CD4-positive, CD25-positive, alpha-beta regulatory T cell (primary cell): Measurements from ENCODE around the gene HOXC9. TPM values are rescaled to one million over a fixed set of nuclear protein-coding genes. Genes with fewer than 3 reads are reported as not detected.
A peak's percentile ranks its signal among the peaks of the same experiment; 100 is the strongest.

Experiments used
- ATAC-seq, 2 donors: fragments of 150-1000 bp; cut with Tn5 transposase; one replicate each; pipeline ENCODE4 v1.10.0; 2021; ENCODE audit warnings: low read depth in 2 of 2, moderate number of reproducible peaks in 2 of 2, moderate library complexity in 1 of 2
- DNase-seq, 3 donors: peaks; one replicate each; pipeline versions ENCODE4 v3.0.0 to v3.0.0-alpha.2; 2012 to 2022; ENCODE audit warnings: mixed read lengths in 1 of 3
- H3K27ac ChIP-seq: one replicate; pipeline ENCODE4 v1.7.0; 2013; ENCODE audit warnings: mild to moderate bottlenecking, low read length; ENCODE audit not compliant: insufficient read depth, poor library complexity, severe bottlenecking
- H3K27me3 ChIP-seq: one replicate; pipeline ENCODE4 v1.7.0; 2013; ENCODE audit warnings: low read length; ENCODE audit not compliant: control insufficient read depth, insufficient read depth
- H3K36me3 ChIP-seq: one replicate; pipeline ENCODE4 v1.7.0; 2013; ENCODE audit warnings: mild to moderate bottlenecking, low read length, moderate library complexity; ENCODE audit not compliant: control insufficient read depth, insufficient read depth
- H3K4me1 ChIP-seq: 2 replicates; pipeline ENCODE4 v1.7.0; 2013; ENCODE audit warnings: mild to moderate bottlenecking, low read length; ENCODE audit not compliant: insufficient read depth, control insufficient read depth, poor library complexity, severe bottlenecking
- H3K4me3 ChIP-seq: one replicate; pipeline ENCODE4 v1.7.0; 2013; ENCODE audit warnings: low read depth, mild to moderate bottlenecking, low read length, moderate library complexity
- H3K9me3 ChIP-seq, 2 experiments: 1 replicate in 1 of 2; 2 replicates in 1 of 2; pipeline ENCODE4 v1.7.0; 2013; ENCODE audit warnings: low read length in 2 of 2, mild to moderate bottlenecking in 1 of 2, moderate library complexity in 1 of 2; ENCODE audit not compliant: control insufficient read depth in 2 of 2
- H3K27ac Mint-ChIP-seq, 3 donors: one replicate each; pipeline ENCODE4 v1.8.0; 2020 to 2022; ENCODE audit warnings: mild to moderate bottlenecking in 3 of 3, mixed read lengths in 3 of 3, moderate library complexity in 2 of 3
- H3K27me3 Mint-ChIP-seq: one replicate; pipeline ENCODE4 v1.8.0; 2022; ENCODE audit warnings: mild to moderate bottlenecking, mixed read lengths
- H3K36me3 Mint-ChIP-seq: one replicate; pipeline ENCODE4 v1.8.0; 2020; ENCODE audit warnings: mixed read lengths
- H3K4me1 Mint-ChIP-seq, 4 donors: one replicate each; pipeline ENCODE4 v1.8.0; 2020 to 2022; ENCODE audit warnings: mixed read lengths in 4 of 4, mild to moderate bottlenecking in 1 of 4
- H3K4me3 Mint-ChIP-seq, 4 donors: one replicate each; pipeline ENCODE4 v1.8.0; 2020 to 2022; ENCODE audit warnings: mild to moderate bottlenecking in 4 of 4, mixed read lengths in 4 of 4, moderate library complexity in 3 of 4
- H3K9me3 Mint-ChIP-seq, 7 donors: one replicate each; pipeline ENCODE4 v1.8.0; 2020 to 2022; ENCODE audit warnings: mixed read lengths in 7 of 7, mild to moderate bottlenecking in 3 of 7, moderate library complexity in 2 of 7
- polyA plus RNA-seq, 4 donors: library from polyadenylated mRNA; unstranded; fragments of 300-500 nt; fragmentation: Illumina TruSeq; gene quantifications; one replicate each; pipeline ENCODE4 v1.2.3, GENCODE V29; 2021
- total RNA-seq: library from RNA; stranded (reverse); gene quantifications from one replicate; pipeline ENCODE4 v1.2.3, GENCODE V29; 2022

HOXC9 gene
- total and polyA plus RNA-seq, 5 donors from 2014 or later: not detected

- DNase-seq: no peak
- peaks cover 0 to 43% (median 23%) of the 10 kb centered on the region in 4 donors for H3K4me1 Mint-ChIP-seq
- H3K27ac ChIP-seq: no peak overlapping the region
- no peak for ATAC-seq
- no peaks in the 10 kb centered on the region for H3K9me3 ChIP-seq
- peaks cover 33% of the 10 kb centered on the region for H3K4me1 ChIP-seq
- no peak overlapping the region for H3K27ac Mint-ChIP-seq
- no peak overlapping the region for H3K4me3 ChIP-seq
- no peaks in the 10 kb centered on the region for H3K36me3 Mint-ChIP-seq
- peaks cover 0 to 10% (median 0%) of the 10 kb centered on the region in 7 donors for H3K9me3 Mint-ChIP-seq
- H3K36me3 ChIP-seq: no peaks in the 10 kb centered on the region
- peaks cover 54% of the 10 kb centered on the region for H3K27me3 ChIP-seq
- H3K4me3 Mint-ChIP-seq: no peak overlapping the region
- peaks cover 93% of the 10 kb centered on the region for H3K27me3 Mint-ChIP-seq
Observed at GRCh38 chr12:54015018-54015931, 15.3 kb downstream of the HOXC9 start.

GRCh38 chr12:54016051-54016450, 16.1 kb downstream of the HOXC9 start:
- Histone ChIP-seq H3K27me3 (peaks cover 51% of the 10 kb centered on the region), H3K27ac (no peak overlapping the region), H3K4me1 (peaks cover 32% of the 10 kb centered on the region), H3K9me3 (no peaks in the 10 kb centered on the region), H3K36me3 (no peaks in the 10 kb centered on the region), H3K4me3 (no peak overlapping the region)
- no peak overlapping the region for H3K27ac Mint-ChIP-seq
- ATAC-seq (no peak), DNase-seq (no peak)
- H3K4me3 Mint-ChIP-seq: peak overlapping the region in 2 of 4 donors; percentile 16 to 44
- H3K4me1 Mint-ChIP-seq: peaks cover 0 to 39% (median 21%) of the 10 kb centered on the region in 4 donors
- no peaks in the 10 kb centered on the region for H3K36me3 Mint-ChIP-seq
- H3K27me3 Mint-ChIP-seq: peaks cover 93% of the 10 kb centered on the region
- peaks cover 0 to 6% (median 0%) of the 10 kb centered on the region in 7 donors for H3K9me3 Mint-ChIP-seq

- H3K4me3 Mint-ChIP-seq: peak overlapping the region in 3 of 4 donors; percentile 16 to 44 (median 26)
- Histone ChIP-seq H3K9me3 (no peaks in the 10 kb centered on the region), H3K4me3 (no peak overlapping the region), H3K27me3 (peaks cover 49% of the 10 kb centered on the region), H3K36me3 (no peaks in the 10 kb centered on the region), H3K27ac (no peak overlapping the region), H3K4me1 (peaks cover 28% of the 10 kb centered on the region)
- H3K36me3 Mint-ChIP-seq: no peaks in the 10 kb centered on the region
- no peak for DNase-seq
- H3K27ac Mint-ChIP-seq: no peak overlapping the region
- H3K4me1 Mint-ChIP-seq: peaks cover 0 to 35% (median 16%) of the 10 kb centered on the region in 4 donors
- ATAC-seq: no peak
- peaks cover 93% of the 10 kb centered on the region for H3K27me3 Mint-ChIP-seq
- peaks cover 0 to 5% (median 0%) of the 10 kb centered on the region in 7 donors for H3K9me3 Mint-ChIP-seq
Observed at GRCh38 chr12:54016478-54016964, 16.6 kb downstream of the HOXC9 start.

GRCh38 chr12:54017027-54017788, 17.2 kb downstream of the HOXC9 start:
- H3K36me3 Mint-ChIP-seq: no peaks in the 10 kb centered on the region
- peak overlapping the region; percentile 65 for H3K4me3 ChIP-seq
- H3K4me3 Mint-ChIP-seq: peak overlapping the region; percentile 77 to 86 (median 84)
- peaks cover 25% of the 10 kb centered on the region for H3K4me1 ChIP-seq
- DNase-seq (no peak), ATAC-seq (peak; percentile 7 to 26)
- H3K27me3 Mint-ChIP-seq: peaks cover 93% of the 10 kb centered on the region
- peaks cover 51% of the 10 kb centered on the region for H3K27me3 ChIP-seq
- no peaks in the 10 kb centered on the region for H3K36me3 ChIP-seq
- H3K9me3 Mint-ChIP-seq: peaks cover 0 to 8% (median 0%) of the 10 kb centered on the region in 7 donors
- H3K9me3 ChIP-seq: no peaks in the 10 kb centered on the region
- peak overlapping the region in 2 of 3 donors; percentile 67 to 86 for H3K27ac Mint-ChIP-seq
- H3K4me1 Mint-ChIP-seq: peaks cover 0 to 35% (median 15%) of the 10 kb centered on the region in 4 donors
- H3K27ac ChIP-seq: no peak overlapping the region

- Mint-ChIP-seq H3K36me3 (no peaks in the 10 kb centered on the region), H3K4me1 (peaks cover 0 to 35% (median 15%) of the 10 kb centered on the region in 4 donors), H3K4me3 (peak overlapping the region; percentile 80 to 86 (median 84)), H3K27me3 (peaks cover 93% of the 10 kb centered on the region), H3K27ac (peak overlapping the region in 2 of 3 donors; percentile 63 to 67), H3K9me3 (peaks cover 0 to 8% (median 0%) of the 10 kb centered on the region in 7 donors)
- Histone ChIP-seq H3K27ac (no peak overlapping the region), H3K36me3 (no peaks in the 10 kb centered on the region), H3K4me1 (peaks cover 25% of the 10 kb centered on the region), H3K4me3 (peak overlapping the region; percentile 65), H3K27me3 (peaks cover 47% of the 10 kb centered on the region), H3K9me3 (no peaks in the 10 kb centered on the region)
- DNase-seq (peak; percentile 48 to 77 (median 75)), ATAC-seq (peak; percentile 79 to 82)
Observed at GRCh38 chr12:54017878-54018467, 18.0 kb downstream of the HOXC9 start.

GRCh38 chr12:54018468-54018984, 18.6 kb downstream of the HOXC9 start:
- Mint-ChIP-seq H3K36me3 (no peaks in the 10 kb centered on the region), H3K27ac (peak overlapping the region in 1 of 3 donors; percentile 63), H3K27me3 (peaks cover 93% of the 10 kb centered on the region), H3K4me3 (peak overlapping the region in 3 of 4 donors; percentile 46 to 86 (median 80)), H3K9me3 (peaks cover 0 to 8% (median 0%) of the 10 kb centered on the region in 7 donors), H3K4me1 (peaks cover 0 to 33% (median 15%) of the 10 kb centered on the region in 4 donors)
- H3K36me3 ChIP-seq: no peaks in the 10 kb centered on the region
- peaks cover 46% of the 10 kb centered on the region for H3K27me3 ChIP-seq
- no peak overlapping the region for H3K27ac ChIP-seq
- DNase-seq (no peak), ATAC-seq (no peak)
- peaks cover 25% of the 10 kb centered on the region for H3K4me1 ChIP-seq
- no peak overlapping the region for H3K4me3 ChIP-seq
- no peaks in the 10 kb centered on the region for H3K9me3 ChIP-seq
